ACC112 (cell line): ENCODE measurements around the gene SERTAD3.
"Not testable (repeated sequence)": the region's sequence is repeated elsewhere in the genome, so short reads cannot be mapped to it uniquely, and the experiment has no call there.

Experiments used
- H2AFZ ChIP-seq: fragments of 200-600 bp; sonication (generic); one replicate; pipeline ENCODE4 v1.6.0; 2017; ENCODE audit warnings: antibody characterized with exemption, low read length; ENCODE audit not compliant: unreplicated experiment
- H3K27ac ChIP-seq: fragments of 200-600 bp; sonication (generic); 2 replicates; pipeline ENCODE4 v1.5.1; 2014; ENCODE audit warnings: low read depth, mild to moderate bottlenecking, antibody characterized with exemption, low read length, moderate library complexity
- H3K27me3 ChIP-seq: fragments of 200-600 bp; sonication (generic); 2 replicates; pipeline ENCODE4 v1.6.1; 2014; ENCODE audit warnings: mild to moderate bottlenecking, antibody characterized with exemption, low read length, moderate library complexity, mixed read lengths; ENCODE audit not compliant: insufficient read depth
- H3K36me3 ChIP-seq: fragments of 200-600 bp; sonication (generic); 2 replicates; pipeline ENCODE4 v1.6.1; 2016; ENCODE audit warnings: mild to moderate bottlenecking, antibody characterized with exemption, low read length, moderate library complexity, mixed read lengths; ENCODE audit not compliant: insufficient read depth
- H3K4me1 ChIP-seq: fragments of 200-600 bp; sonication (generic); one replicate; pipeline ENCODE4 v1.6.1; 2016; ENCODE audit warnings: low read length, mixed read lengths; ENCODE audit not compliant: insufficient read depth, unreplicated experiment, control insufficient read depth
- H3K4me3 ChIP-seq: fragments of 200-600 bp; sonication (generic); 2 replicates; pipeline ENCODE4 v1.5.1; 2014; ENCODE audit warnings: mild to moderate bottlenecking, low read depth, low read length
- H3K79me2 ChIP-seq: fragments of 200-600 bp; sonication (generic); one replicate; pipeline ENCODE4 v1.6.0; 2016; ENCODE audit warnings: low read length; ENCODE audit not compliant: control insufficient read depth, unreplicated experiment, insufficient read depth

Gene SERTAD3

GRCh38 chr19:40408598-40408925 lies 35.6 kb downstream of the SERTAD3 start:
- H3K36me3 ChIP-seq, H3K27ac ChIP-seq, H3K4me1 ChIP-seq, H3K27me3 ChIP-seq, H3K79me2 ChIP-seq, H3K4me3 ChIP-seq, H2AFZ ChIP-seq: not testable (repeated sequence)

- Histone ChIP-seq H3K4me1 (no peaks in the 10 kb centered on the region), H3K79me2 (no peaks in the 10 kb centered on the region), H3K27me3 (no peaks in the 10 kb centered on the region)
Observed at GRCh38 chr19:40407714-40408597, 36.2 kb downstream of the SERTAD3 start.

GRCh38 chr19:40403262-40403984 lies 40.7 kb downstream of the SERTAD3 start:
- Histone ChIP-seq H2AFZ (peak overlapping the region; percentile 78), H3K36me3 (no peaks in the 10 kb centered on the region), H3K4me3 (peak overlapping the region; percentile 75), H3K27me3 (no peaks in the 10 kb centered on the region), H3K4me1 (no peaks in the 10 kb centered on the region), H3K27ac (no peak overlapping the region), H3K79me2 (no peaks in the 10 kb centered on the region)

More at GRCh38 chr19:40407714-40408597, 36.2 kb downstream of the SERTAD3 start:
- Histone ChIP-seq H3K36me3 (no peaks in the 10 kb centered on the region), H3K4me3 (no peak overlapping the region), H3K27ac (no peak overlapping the region), H2AFZ (no peak overlapping the region)

- no peak overlapping the region for H3K4me3 ChIP-seq
- H3K27me3 ChIP-seq: no peaks in the 10 kb centered on the region
- no peaks in the 10 kb centered on the region for H3K4me1 ChIP-seq
- no peak overlapping the region for H2AFZ ChIP-seq
- H3K79me2 ChIP-seq: no peaks in the 10 kb centered on the region
- H3K36me3 ChIP-seq: no peaks in the 10 kb centered on the region
- H3K27ac ChIP-seq: no peak overlapping the region
Observed at GRCh38 chr19:40400559-40400958, 43.6 kb downstream of the SERTAD3 start.

GRCh38 chr19:40398417-40399131 lies 45.6 kb downstream of the SERTAD3 start:
- Histone ChIP-seq H3K36me3 (no peaks in the 10 kb centered on the region), H3K27me3 (no peaks in the 10 kb centered on the region), H2AFZ (no peak overlapping the region), H3K27ac (no peak overlapping the region), H3K4me1 (no peaks in the 10 kb centered on the region), H3K4me3 (no peak overlapping the region), H3K79me2 (no peaks in the 10 kb centered on the region)

- H3K4me3 ChIP-seq: no peak overlapping the region
- H3K27me3 ChIP-seq: no peaks in the 10 kb centered on the region
- no peak overlapping the region for H2AFZ ChIP-seq
- H3K27ac ChIP-seq: no peak overlapping the region
- H3K36me3 ChIP-seq: no peaks in the 10 kb centered on the region
- no peaks in the 10 kb centered on the region for H3K4me1 ChIP-seq
- no peaks in the 10 kb centered on the region for H3K79me2 ChIP-seq
Observed at GRCh38 chr19:40397568-40397906, 46.6 kb downstream of the SERTAD3 start.

GRCh38 chr19:40396886-40397567 lies 47.1 kb downstream of the SERTAD3 start:
- Histone ChIP-seq H3K36me3 (no peaks in the 10 kb centered on the region), H3K27ac (no peak overlapping the region), H3K79me2 (no peaks in the 10 kb centered on the region), H2AFZ (no peak overlapping the region), H3K4me3 (no peak overlapping the region), H3K27me3 (no peaks in the 10 kb centered on the region), H3K4me1 (no peaks in the 10 kb centered on the region)

- no peaks in the 10 kb centered on the region for H3K4me1 ChIP-seq
- H2AFZ ChIP-seq: no peak overlapping the region
- H3K4me3 ChIP-seq: no peak overlapping the region
- no peak overlapping the region for H3K27ac ChIP-seq
- no peaks in the 10 kb centered on the region for H3K27me3 ChIP-seq
- no peaks in the 10 kb centered on the region for H3K36me3 ChIP-seq
- H3K79me2 ChIP-seq: no peaks in the 10 kb centered on the region
Observed at GRCh38 chr19:40395956-40396355, 48.2 kb downstream of the SERTAD3 start.

- Histone ChIP-seq H2AFZ (no peak overlapping the region), H3K27me3 (no peaks in the 10 kb centered on the region)
Observed at GRCh38 chr19:40394816-40395210, 49.3 kb downstream of the SERTAD3 start.

More at GRCh38 chr19:40394816-40395210, 49.3 kb downstream of the SERTAD3 start:
- no peaks in the 10 kb centered on the region for H3K79me2 ChIP-seq
- H3K36me3 ChIP-seq: no peaks in the 10 kb centered on the region
- no peak overlapping the region for H3K4me3 ChIP-seq
- no peaks in the 10 kb centered on the region for H3K4me1 ChIP-seq
- H3K27ac ChIP-seq: no peak overlapping the region
